Naive B cell (primary cell): ENCODE measurements around the gene KATNBL1. TPM values are rescaled to one million over a fixed set of nuclear protein-coding genes. Genes with fewer than 3 reads are reported as not detected.
A peak's percentile ranks its signal among the peaks of the same experiment; 100 is the strongest.
"Not testable (repeated sequence)": the region's sequence is repeated elsewhere in the genome, so short reads cannot be mapped to it uniquely, and the experiment has no call there.

Source experiments
- ATAC-seq, 2 donors: fragments of 150-1000 bp; cut with Tn5 transposase; 2 replicates each; pipeline ENCODE4 v1.10.0; 2021; ENCODE audit warnings: low read depth in 2 of 2, mild to moderate bottlenecking in 2 of 2, moderate library complexity in 2 of 2
- DNase-seq: peaks from one replicate; pipeline ENCODE4 v3.0.0; 2022
- H3K27ac Mint-ChIP-seq, 6 donors: one replicate each; pipeline ENCODE4 v1.8.0; 2020 to 2022; ENCODE audit warnings: mild to moderate bottlenecking in 6 of 6, mixed read lengths in 6 of 6, moderate library complexity in 5 of 6, inconsistent platforms in 2 of 6
- H3K27me3 Mint-ChIP-seq, 3 donors: one replicate each; pipeline ENCODE4 v1.8.0; 2021 to 2022; ENCODE audit warnings: mixed read lengths in 3 of 3, mild to moderate bottlenecking in 1 of 3
- H3K36me3 Mint-ChIP-seq, 2 donors: one replicate each; pipeline ENCODE4 v1.8.0; 2020 to 2022; ENCODE audit warnings: mixed read lengths in 2 of 2, inconsistent platforms in 1 of 2, mild to moderate bottlenecking in 1 of 2
- H3K4me1 Mint-ChIP-seq, 3 donors: one replicate each; pipeline ENCODE4 v1.8.0; 2020 to 2022; ENCODE audit warnings: mixed read lengths in 3 of 3, inconsistent platforms in 1 of 3, mild to moderate bottlenecking in 1 of 3, moderate library complexity in 1 of 3
- H3K4me3 Mint-ChIP-seq, 8 donors: one replicate each; pipeline ENCODE4 v1.8.0; 2020 to 2022; ENCODE audit warnings: mild to moderate bottlenecking in 8 of 8, mixed read lengths in 8 of 8, moderate library complexity in 8 of 8, inconsistent platforms in 2 of 8
- H3K9me3 Mint-ChIP-seq, 7 donors: one replicate each; pipeline ENCODE4 v1.8.0; 2020 to 2022; ENCODE audit warnings: mixed read lengths in 7 of 7, mild to moderate bottlenecking in 5 of 7, inconsistent platforms in 2 of 7, moderate library complexity in 1 of 7
- polyA plus RNA-seq, 6 donors: library from polyadenylated mRNA; unstranded; fragments of 300-500 nt; fragmentation: Illumina TruSeq; gene quantifications; one replicate each; pipeline ENCODE4 v1.2.3, GENCODE V29; 2021; ENCODE audit warnings: low read depth in 6 of 6

KATNBL1 gene
- polyA plus RNA-seq, 6 donors from 2014 or later = 30.4 to 67.1 (median 43.0) TPM

DNA sequence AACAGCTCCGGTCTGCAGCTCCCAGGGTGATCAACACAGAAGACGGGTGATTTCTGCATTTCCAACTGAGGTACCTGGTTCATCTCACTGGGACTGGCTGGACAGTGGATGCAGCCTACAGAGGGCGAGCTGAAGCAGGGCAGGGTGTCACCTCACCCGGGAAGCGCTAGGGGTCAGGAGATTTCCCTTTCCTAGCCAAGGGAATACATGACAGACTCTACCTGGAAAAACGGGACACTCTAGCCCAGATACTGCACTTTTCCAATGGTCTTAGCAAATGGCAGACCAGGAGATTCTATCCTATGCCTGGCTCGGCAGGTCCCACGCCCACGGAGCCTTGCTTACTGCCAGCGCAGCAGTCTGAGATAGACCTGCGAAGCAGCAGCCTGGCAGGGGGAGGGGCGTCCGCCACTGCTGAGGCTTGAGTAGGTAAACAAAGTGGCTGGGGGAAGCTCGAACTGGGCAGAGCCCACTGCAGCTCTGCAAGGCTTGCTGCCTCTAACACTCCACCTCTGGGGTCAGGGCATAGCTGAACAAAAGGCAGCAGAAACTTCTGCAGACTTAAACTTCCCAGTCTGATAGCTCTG lies 43.8 kb downstream of the KATNBL1 start:
- H3K4me1 Mint-ChIP-seq = peaks cover 19 to 38% (median 24%) of the 10 kb centered on the region in 3 donors
- H3K27ac Mint-ChIP-seq, H3K4me3 Mint-ChIP-seq, ATAC-seq, DNase-seq, H3K27me3 Mint-ChIP-seq: not testable (repeated sequence)
- H3K36me3 Mint-ChIP-seq = peaks cover 31 to 41% of the 10 kb centered on the region in 2 donors
- H3K9me3 Mint-ChIP-seq = peaks cover 14 to 57% (median 35%) of the 10 kb centered on the region in 7 donors

DNA sequence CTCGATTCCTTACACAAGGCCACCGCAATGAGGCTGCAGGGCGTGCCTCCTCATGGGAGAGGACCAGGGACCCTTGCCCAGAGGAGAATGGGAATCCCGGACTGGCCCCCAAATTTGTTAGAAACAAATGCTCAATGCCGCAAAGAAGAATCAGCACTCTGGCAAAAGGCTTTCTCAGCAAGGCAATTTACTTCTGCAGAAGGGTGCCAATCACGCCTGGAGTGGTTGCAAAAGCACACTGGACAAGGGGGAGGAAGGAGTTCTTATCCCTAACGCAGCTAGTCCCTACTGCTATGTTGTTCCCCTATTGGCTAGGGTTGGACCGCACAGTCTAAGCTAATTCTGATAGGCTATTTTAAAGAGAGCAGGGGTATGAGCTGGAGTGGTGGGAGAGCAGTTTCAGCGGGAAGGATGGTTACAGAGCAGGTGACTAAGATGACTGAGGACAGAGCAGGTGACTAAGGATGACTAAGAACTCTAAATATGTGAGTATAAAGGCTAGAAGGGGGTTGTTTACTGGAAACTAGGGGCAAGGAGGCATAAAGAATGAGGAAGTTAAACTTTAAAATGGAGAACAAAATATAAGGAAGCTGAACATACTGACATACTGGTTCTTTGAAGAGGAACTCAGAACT lies 48.5 kb downstream of the KATNBL1 start:
- peaks cover 11 to 48% (median 38%) of the 10 kb centered on the region in 7 donors for H3K9me3 Mint-ChIP-seq
- peak overlapping the region; percentile 1 to 85 (median 78) for H3K27ac Mint-ChIP-seq
- peaks cover 4 to 9% (median 5%) of the 10 kb centered on the region in 3 donors for H3K4me1 Mint-ChIP-seq
- peaks cover 50 to 63% of the 10 kb centered on the region in 2 donors for H3K36me3 Mint-ChIP-seq
- peak; percentile 79 to 84 for ATAC-seq
- peak; percentile 33 for DNase-seq
- no peaks in the 10 kb centered on the region for H3K27me3 Mint-ChIP-seq
- H3K4me3 Mint-ChIP-seq = peak overlapping the region in 2 of 8 donors; percentile 64 to 75

DNA sequence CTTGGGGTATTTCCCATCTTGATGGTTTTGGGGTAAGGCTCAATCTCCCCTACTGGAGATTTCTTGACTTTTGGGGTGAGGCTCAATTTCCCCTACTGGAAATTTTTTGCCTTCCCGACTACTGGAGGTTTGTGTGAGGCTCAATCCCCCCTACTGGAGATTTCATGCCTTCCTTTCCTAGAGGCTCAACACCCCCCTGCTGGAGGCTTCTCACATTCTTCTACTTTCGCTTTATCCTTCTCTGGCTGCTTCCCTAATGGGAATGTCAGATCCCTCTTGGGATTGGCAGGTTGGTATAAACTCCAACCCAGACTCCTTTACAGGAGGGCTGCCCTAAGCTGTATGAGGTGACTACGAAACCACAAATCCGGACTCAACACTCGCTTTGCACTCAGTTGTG lies 49.2 kb downstream of the KATNBL1 start:
- peaks cover 56 to 70% of the 10 kb centered on the region in 2 donors for H3K36me3 Mint-ChIP-seq

DNA sequence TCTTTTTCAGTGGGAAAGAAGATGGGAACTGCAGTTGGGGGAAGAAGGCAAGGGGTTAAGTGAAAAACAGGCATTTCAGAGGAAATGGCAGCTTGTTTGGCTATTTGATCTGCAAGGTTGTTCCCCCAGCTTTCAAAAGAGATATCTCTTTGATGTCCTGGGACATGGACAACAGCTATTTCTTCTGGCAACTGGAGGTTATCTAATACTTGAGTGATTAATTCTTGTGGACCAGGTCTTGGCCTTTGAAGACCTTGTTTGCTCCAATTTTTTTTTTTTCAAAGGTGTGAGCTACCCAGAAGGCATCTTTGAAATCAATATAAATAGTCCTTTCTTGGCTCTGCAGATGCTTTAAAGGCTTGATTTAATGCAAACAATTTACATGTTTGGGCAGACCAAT lies 51.5 kb downstream of the KATNBL1 start:
- no peak for DNase-seq
- ATAC-seq = no peak
- Mint-ChIP-seq H3K4me3 (no peak overlapping the region), H3K9me3 (peaks cover 25 to 68% (median 54%) of the 10 kb centered on the region in 7 donors), H3K4me1 (peaks cover 11 to 19% (median 17%) of the 10 kb centered on the region in 3 donors), H3K27ac (no peak overlapping the region), H3K36me3 (peaks cover 55 to 74% of the 10 kb centered on the region in 2 donors), H3K27me3 (no peaks in the 10 kb centered on the region)

More for the DNA sequence above, 49.2 kb downstream of the KATNBL1 start:
- H3K4me3 Mint-ChIP-seq = no peak overlapping the region
- DNase-seq (no peak), ATAC-seq (no peak)
- peak overlapping the region in 1 of 6 donors; percentile 85 for H3K27ac Mint-ChIP-seq
- H3K9me3 Mint-ChIP-seq = peaks cover 19 to 55% (median 46%) of the 10 kb centered on the region in 7 donors
- peaks cover 8 to 14% (median 9%) of the 10 kb centered on the region in 3 donors for H3K4me1 Mint-ChIP-seq
- no peaks in the 10 kb centered on the region for H3K27me3 Mint-ChIP-seq

DNA sequence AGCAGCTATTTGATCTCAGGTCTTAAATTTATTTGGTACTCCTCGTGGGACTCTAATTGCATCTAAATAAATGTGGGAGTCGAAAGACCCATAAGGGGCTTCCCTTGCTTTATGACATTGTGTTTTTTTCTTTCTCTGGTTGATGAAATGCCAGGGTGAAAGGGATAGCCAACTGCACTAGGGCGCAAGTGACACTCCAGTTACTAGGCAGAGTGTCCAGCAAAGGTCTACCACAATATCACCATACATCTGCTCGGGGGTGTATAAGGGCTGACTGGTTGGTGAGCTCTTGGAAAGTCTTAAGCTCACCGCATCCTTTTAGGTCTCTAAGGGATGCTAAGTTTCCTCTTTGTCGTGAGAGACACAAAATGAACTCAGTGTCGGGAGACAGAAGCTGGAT lies 54.0 kb downstream of the KATNBL1 start:
- no peaks in the 10 kb centered on the region for H3K27me3 Mint-ChIP-seq
- no peak overlapping the region for H3K4me3 Mint-ChIP-seq
- H3K4me1 Mint-ChIP-seq = peaks cover 5 to 17% (median 17%) of the 10 kb centered on the region in 3 donors
- DNase-seq = no peak
- peak overlapping the region in 2 of 6 donors; percentile 50 to 72 for H3K27ac Mint-ChIP-seq
- ATAC-seq = no peak
- peaks cover 43 to 63% of the 10 kb centered on the region in 2 donors for H3K36me3 Mint-ChIP-seq
- H3K9me3 Mint-ChIP-seq = peaks cover 19 to 47% (median 41%) of the 10 kb centered on the region in 7 donors

DNA sequence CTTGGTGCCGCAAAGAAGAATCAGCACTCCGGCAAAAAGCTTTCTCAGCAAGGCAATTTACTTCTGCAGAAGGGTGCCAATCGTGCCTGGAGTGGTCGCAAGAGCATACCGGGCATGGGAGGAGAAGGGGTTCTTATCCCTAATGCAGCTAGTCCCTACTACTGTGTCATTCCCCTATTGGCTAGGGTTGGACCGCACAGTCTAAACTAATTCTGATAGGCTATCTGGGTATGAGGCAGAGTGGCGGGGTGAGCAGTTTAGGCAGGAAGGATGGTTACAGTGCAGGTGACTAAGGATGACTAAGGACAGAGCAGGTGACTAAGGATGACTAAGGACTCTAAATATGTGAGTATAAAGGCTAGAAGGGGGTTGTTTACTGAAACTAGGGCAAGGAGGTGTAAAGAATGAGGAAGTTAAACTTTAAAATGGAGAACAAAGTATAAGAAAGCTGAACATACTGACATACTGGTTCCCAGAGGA lies 55.1 kb downstream of the KATNBL1 start:
- Mint-ChIP-seq H3K9me3 (peaks cover 14 to 36% (median 30%) of the 10 kb centered on the region in 7 donors), H3K36me3 (peaks cover 32 to 52% of the 10 kb centered on the region in 2 donors), H3K4me3 (peak overlapping the region in 1 of 8 donors; percentile 4), H3K4me1 (peaks cover 5 to 17% (median 17%) of the 10 kb centered on the region in 3 donors), H3K27ac (peak overlapping the region in 3 of 6 donors; percentile 8 to 60 (median 44)), H3K27me3 (no peaks in the 10 kb centered on the region)
- DNase-seq (no peak), ATAC-seq (peak; percentile 55 to 60)

DNA sequence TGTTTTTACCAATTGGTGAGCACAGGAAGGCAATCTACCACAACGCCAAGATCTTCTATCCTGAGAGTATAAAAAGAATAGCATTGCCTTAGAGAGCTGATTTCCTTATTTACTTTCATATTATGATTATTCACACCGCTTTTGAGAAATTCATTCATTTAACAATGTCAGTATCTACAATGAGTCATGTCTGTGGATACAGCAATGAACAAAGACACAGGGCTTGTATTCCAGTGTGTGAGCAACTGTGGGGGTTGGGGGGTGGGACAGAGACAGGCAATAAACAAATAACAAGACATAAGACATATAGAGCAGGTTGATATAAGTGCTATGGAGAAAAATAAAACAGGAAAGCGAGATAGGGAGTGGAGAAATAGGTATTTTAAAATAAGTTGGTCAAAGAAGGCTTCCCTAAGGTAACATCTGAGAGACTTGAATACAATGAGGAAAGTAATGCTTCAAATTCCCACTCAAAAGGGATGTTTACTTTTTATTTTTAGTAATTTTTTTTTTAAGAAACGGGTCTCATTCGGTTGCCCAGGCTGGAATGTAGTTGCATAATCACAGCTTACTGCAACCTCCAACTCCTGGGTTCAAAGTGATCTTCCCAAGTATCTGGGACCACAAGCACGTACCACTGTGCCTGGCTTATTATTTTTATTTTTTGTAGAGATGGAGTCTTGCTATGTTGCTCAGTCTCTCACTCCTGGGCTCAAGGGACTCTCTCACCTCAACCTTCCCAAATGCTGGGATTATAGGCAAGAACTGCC lies 62.3 kb downstream of the KATNBL1 start:
- ATAC-seq (no peak), DNase-seq (no peak)
- no peaks in the 10 kb centered on the region for H3K27me3 Mint-ChIP-seq
- H3K36me3 Mint-ChIP-seq = peaks cover 0 to 4% of the 10 kb centered on the region in 2 donors
- peak overlapping the region in 1 of 8 donors; percentile 8 for H3K4me3 Mint-ChIP-seq
- no peaks in the 10 kb centered on the region for H3K9me3 Mint-ChIP-seq
- peak overlapping the region in 1 of 6 donors; percentile 61 for H3K27ac Mint-ChIP-seq
- H3K4me1 Mint-ChIP-seq = no peaks in the 10 kb centered on the region

DNA sequence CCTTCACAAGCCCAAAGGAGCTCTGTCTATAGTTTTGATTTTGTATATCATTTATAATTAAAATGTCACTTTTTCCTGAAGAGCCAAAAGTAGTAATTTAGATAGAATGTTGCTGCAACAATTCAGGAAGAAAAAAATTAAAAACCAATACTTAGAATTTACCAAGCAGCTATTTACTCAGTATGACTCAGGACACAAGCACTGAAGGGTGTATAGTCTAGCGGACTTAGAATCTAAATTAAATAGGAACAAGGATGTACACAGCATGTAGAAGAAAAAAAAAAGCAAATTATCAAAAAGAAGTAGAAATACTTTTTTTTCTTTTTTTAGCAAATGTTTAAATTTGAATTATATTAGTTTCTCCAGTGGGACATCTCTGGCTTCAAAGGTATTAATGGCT lies 76.4 kb downstream of the KATNBL1 start:
- H3K36me3 Mint-ChIP-seq = peaks cover 0 to 4% of the 10 kb centered on the region in 2 donors

DNA sequence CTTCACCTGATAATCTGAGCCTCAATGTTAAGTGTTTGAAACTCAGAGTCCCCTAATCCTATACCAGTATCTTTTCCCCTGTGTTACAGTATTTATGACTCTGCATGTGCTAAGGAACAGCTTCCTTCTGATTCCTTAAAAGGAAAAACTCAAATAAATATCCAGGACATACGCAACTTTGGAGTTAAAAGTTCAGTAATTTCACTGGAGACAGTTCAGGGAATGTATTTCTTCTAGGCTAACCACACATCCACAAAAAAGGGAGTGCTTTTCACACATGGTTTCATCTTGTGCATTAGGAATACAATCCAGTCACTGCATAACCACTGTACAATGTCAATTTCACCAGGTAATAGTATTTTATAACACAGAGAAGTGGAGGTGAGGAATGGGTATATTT lies 77.0 kb downstream of the KATNBL1 start:
- Mint-ChIP-seq H3K9me3 (no peaks in the 10 kb centered on the region), H3K4me3 (no peak overlapping the region), H3K36me3 (no peaks in the 10 kb centered on the region), H3K27me3 (no peaks in the 10 kb centered on the region), H3K27ac (no peak overlapping the region), H3K4me1 (no peaks in the 10 kb centered on the region)
- ATAC-seq (no peak), DNase-seq (no peak)

More for the DNA sequence above, 76.4 kb downstream of the KATNBL1 start:
- no peak overlapping the region for H3K4me3 Mint-ChIP-seq
- H3K27ac Mint-ChIP-seq = no peak overlapping the region
- DNase-seq (no peak), ATAC-seq (no peak)
- H3K4me1 Mint-ChIP-seq = no peaks in the 10 kb centered on the region
- H3K27me3 Mint-ChIP-seq = no peaks in the 10 kb centered on the region
- no peaks in the 10 kb centered on the region for H3K9me3 Mint-ChIP-seq

DNA sequence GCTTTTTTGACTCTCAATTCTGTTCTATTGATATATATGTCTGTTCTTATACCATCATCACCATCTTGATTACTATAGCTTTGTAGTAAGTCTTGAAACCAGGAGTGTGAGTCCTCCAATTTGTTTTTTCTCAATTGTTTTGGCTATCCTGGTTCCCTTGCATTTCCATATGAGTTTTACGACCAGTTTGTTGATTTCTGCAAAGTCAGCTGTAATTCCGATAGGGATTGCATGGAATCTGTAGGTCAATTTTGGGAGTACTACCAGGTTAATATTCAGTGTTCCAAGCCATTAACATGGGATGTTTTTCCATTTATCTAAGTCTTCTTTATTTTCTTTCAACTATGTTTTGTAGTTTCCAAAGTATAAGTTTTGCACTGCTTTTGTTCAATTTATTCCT lies 81.0 kb downstream of the KATNBL1 start:
- DNase-seq = no peak
- Mint-ChIP-seq H3K4me3 (no peak overlapping the region), H3K9me3 (peaks cover 0 to 2% (median 0%) of the 10 kb centered on the region in 7 donors), H3K27ac (no peak overlapping the region), H3K36me3 (no peaks in the 10 kb centered on the region), H3K4me1 (no peaks in the 10 kb centered on the region), H3K27me3 (no peaks in the 10 kb centered on the region)
- no peak for ATAC-seq

DNA sequence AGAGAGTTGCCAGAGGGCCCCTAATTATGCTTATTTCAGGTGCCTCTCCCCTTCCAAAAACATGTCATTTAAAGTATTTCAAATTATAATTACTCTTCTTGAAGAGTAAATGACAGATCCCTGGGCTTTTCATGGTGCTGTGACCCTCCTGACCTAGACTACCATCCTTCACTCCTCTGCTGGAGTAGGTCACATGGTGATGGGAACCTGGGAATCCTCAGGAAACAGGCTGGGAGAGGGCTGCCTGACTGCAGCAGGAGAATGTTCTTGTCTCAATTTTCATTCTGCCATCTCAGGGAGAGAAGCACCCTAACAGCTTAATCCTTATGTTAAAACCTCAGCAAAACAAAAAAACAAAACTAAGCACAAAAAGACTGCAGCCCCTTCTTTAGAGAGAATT lies 83.4 kb downstream of the KATNBL1 start:
- ATAC-seq (no peak), DNase-seq (no peak)
- Mint-ChIP-seq H3K27ac (no peak overlapping the region), H3K4me1 (no peaks in the 10 kb centered on the region), H3K36me3 (no peaks in the 10 kb centered on the region), H3K9me3 (peaks cover 0 to 2% (median 0%) of the 10 kb centered on the region in 7 donors), H3K27me3 (peaks cover 0 to 7% (median 0%) of the 10 kb centered on the region in 3 donors), H3K4me3 (no peak overlapping the region)

DNA sequence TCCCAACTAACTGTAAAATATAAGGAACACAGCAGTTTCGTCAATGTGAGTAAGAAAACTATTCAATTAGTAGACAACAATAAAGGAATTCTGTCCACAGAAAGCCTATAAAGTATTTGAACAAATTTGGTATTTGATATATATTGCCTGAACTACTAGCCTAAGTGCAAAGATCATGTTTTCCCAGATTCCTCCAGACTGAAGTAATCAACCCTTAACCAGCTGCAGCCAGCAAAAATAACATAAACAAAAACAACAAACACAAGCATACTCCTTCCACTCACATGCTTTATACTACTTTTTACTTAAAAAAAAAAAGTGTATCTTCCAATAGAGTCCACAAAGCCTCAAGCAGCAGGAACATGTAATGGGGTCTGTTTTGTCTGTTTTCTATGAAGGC lies 84.0 kb downstream of the KATNBL1 start:
- ATAC-seq (no peak), DNase-seq (no peak)
- Mint-ChIP-seq H3K27ac (peak overlapping the region in 1 of 6 donors; percentile 7), H3K9me3 (peaks cover 0 to 2% (median 0%) of the 10 kb centered on the region in 7 donors), H3K27me3 (peaks cover 0 to 8% (median 1%) of the 10 kb centered on the region in 3 donors), H3K4me1 (no peaks in the 10 kb centered on the region), H3K4me3 (no peak overlapping the region), H3K36me3 (no peaks in the 10 kb centered on the region)

DNA sequence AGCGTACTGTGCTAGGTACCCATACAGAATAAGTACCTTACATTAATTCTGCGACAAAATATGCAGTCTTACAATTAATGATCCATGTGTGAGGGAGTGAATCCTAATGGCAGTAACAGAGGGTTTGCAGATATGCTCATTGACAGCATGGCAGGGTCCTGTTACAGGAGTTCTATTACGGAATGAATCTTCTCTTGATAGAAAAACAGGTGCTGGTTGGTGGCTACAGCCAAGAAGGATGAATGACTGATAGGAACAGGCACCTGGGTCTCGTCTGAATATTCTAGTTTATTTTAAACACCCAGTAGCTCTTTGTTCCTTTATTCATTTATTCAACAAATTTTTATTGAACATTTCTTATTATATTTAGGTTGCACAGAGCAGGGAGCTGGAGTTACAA lies 85.2 kb downstream of the KATNBL1 start:
- ATAC-seq = no peak
- Mint-ChIP-seq H3K4me1 (no peaks in the 10 kb centered on the region), H3K36me3 (no peaks in the 10 kb centered on the region)

More for the DNA sequence above, 85.2 kb downstream of the KATNBL1 start:
- Mint-ChIP-seq H3K4me3 (no peak overlapping the region), H3K9me3 (peaks cover 0 to 2% (median 0%) of the 10 kb centered on the region in 7 donors), H3K27ac (peak overlapping the region in 1 of 6 donors; percentile 31), H3K27me3 (peaks cover 8 to 18% (median 11%) of the 10 kb centered on the region in 3 donors)
- no peak for DNase-seq
